Mucosa of rectum (tissue), 2 donors: ENCODE data around the gene HUWE1.
"Not testable (repeated sequence)": the region's sequence is repeated elsewhere in the genome, so short reads cannot be mapped to it uniquely, and the experiment has no call there.

Experiments used
- H3K27ac ChIP-seq, 2 donors: one replicate each; pipeline ENCODE4 v1.7.0; 2013; ENCODE audit warnings: inconsistent platforms in 2 of 2, low read depth in 2 of 2, low read length in 2 of 2
- H3K27me3 ChIP-seq, 2 donors: one replicate each; pipeline ENCODE4 v1.7.0; 2013; ENCODE audit warnings: low read length in 2 of 2; ENCODE audit not compliant: control insufficient read depth in 2 of 2, insufficient read depth in 2 of 2
- H3K36me3 ChIP-seq, 2 donors: one replicate each; pipeline ENCODE4 v1.7.0; 2013; ENCODE audit warnings: low read length in 2 of 2; ENCODE audit not compliant: control insufficient read depth in 2 of 2, insufficient read depth in 2 of 2
- H3K4me1 ChIP-seq, 2 donors: one replicate each; pipeline ENCODE4 v1.7.0; 2013; ENCODE audit warnings: low read length in 2 of 2, mild to moderate bottlenecking in 1 of 2; ENCODE audit not compliant: control insufficient read depth in 2 of 2, insufficient read depth in 2 of 2
- H3K4me3 ChIP-seq, 2 donors: one replicate each; pipeline ENCODE4 v1.7.0; 2013; ENCODE audit warnings: low read length in 2 of 2
- H3K9ac ChIP-seq, 2 donors: one replicate each; pipeline ENCODE4 v1.7.0; 2013; ENCODE audit warnings: low read length in 2 of 2, low read depth in 1 of 2, mild to moderate bottlenecking in 1 of 2
- H3K9me3 ChIP-seq, 2 donors: one replicate each; pipeline ENCODE4 v1.7.0; 2013; ENCODE audit warnings: low read length in 2 of 2; ENCODE audit not compliant: control insufficient read depth in 2 of 2
- donor health status: healthy.
- donor health status: Normal muscosa, but diverticular disease.

The HUWE1 gene

DNA sequence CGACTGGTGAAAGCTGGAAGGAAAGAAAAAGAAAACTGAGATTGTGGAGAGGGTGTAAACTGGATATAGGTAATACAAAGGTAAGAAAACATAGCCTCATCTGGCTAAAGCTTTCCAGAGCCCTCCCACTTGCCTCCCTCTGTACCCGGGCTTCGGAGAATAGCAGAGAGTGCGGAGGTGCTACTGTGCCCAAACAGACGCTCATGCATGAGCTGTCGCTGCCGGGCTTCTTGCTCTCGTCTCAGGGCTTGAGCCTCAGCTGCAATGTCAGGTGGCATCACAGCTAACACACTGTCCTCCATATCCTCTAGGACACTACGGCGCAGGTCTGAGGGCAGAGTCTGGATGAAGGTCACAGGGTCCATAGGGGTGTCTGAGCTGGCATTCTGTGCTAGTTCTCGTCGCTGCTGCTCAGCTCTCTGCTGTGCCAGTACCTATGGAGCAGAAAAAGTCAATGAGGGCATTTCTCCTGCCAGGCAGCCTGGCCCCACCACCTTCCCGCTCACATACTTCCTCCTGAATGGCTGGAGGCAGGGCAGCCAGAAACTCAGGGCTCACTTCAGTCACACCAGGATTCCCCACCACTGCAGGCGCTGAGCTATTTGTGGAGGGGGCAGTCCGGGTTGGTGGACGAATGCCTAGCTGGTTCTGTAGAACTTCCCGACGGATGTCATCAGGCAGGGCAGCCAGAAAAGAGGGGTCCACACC, 135.6 kb downstream of the HUWE1 start:
- Histone ChIP-seq H3K9ac (no peak overlapping the region), H3K4me3 (no peak overlapping the region), H3K36me3 (peaks cover 54 to 74% of the 10 kb centered on the region in 2 donors), H3K4me1 (no peaks in the 10 kb centered on the region), H3K27ac (no peak overlapping the region), H3K9me3 (no peaks in the 10 kb centered on the region), H3K27me3 (peaks cover 4 to 9% of the 10 kb centered on the region in 2 donors)

- Histone ChIP-seq H3K27me3 (peaks cover 4 to 15% of the 10 kb centered on the region in 2 donors), H3K27ac (no peak overlapping the region), H3K4me3 (no peak overlapping the region), H3K4me1 (no peaks in the 10 kb centered on the region), H3K9me3 (no peaks in the 10 kb centered on the region), H3K9ac (no peak overlapping the region), H3K36me3 (peaks cover 63 to 83% of the 10 kb centered on the region in 2 donors)
Measured at GRCh38 chrX:53547668-53548067, 138.9 kb downstream of the HUWE1 start.

DNA sequence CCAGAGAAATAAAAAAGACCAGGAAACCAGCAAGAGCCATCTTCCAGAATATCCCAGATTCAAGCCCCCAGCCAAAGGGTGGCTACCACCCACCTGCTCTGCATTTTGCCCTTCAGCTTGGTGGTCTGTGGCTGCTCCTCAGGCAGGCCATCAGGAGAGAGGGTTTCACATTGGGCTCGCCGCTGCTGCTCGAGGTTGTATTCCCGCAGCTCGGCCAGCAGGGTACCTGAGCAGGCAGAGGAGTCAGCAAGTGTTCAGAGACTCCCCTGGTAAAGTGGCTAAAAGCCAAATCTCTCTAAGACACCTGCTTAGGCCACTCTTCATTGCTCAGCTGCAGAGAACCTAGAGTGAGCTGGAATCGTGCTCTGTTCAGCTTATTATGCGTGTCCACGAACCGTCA, 141.6 kb downstream of the HUWE1 start:
- H3K4me1 ChIP-seq, result no peaks in the 10 kb centered on the region
- H3K4me3 ChIP-seq, result no peak overlapping the region
- H3K36me3 ChIP-seq, result peaks cover 53 to 73% of the 10 kb centered on the region in 2 donors
- no peaks in the 10 kb centered on the region for H3K9me3 ChIP-seq
- peaks cover 0 to 13% of the 10 kb centered on the region in 2 donors for H3K27me3 ChIP-seq
- no peak overlapping the region for H3K27ac ChIP-seq
- H3K9ac ChIP-seq, result no peak overlapping the region

DNA sequence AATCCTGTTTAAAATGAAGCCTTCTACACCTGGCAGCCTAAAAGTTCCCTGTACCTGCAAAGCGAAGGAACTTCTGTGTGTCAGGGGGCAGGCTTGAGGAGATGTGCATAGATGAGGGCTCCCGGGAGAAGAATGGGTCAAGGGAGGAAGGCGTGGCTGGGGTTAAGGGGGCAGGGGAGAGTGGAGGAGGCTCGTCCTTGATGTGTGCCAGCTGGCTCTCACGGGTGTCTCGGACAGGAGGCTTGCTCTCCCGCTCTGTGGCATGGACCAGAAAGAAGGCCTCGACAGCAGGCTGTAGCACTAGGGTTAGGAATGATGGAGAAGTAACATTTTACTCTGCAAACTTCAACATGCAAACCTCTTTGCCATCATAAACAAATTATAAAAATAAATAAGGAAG, 147.7 kb downstream of the HUWE1 start:
- Histone ChIP-seq H3K9ac (no peak overlapping the region), H3K4me3 (no peak overlapping the region), H3K9me3 (no peaks in the 10 kb centered on the region), H3K4me1 (no peaks in the 10 kb centered on the region), H3K27me3 (peaks cover 0 to 4% of the 10 kb centered on the region in 2 donors), H3K27ac (no peak overlapping the region), H3K36me3 (peaks cover 57 to 65% of the 10 kb centered on the region in 2 donors)

DNA sequence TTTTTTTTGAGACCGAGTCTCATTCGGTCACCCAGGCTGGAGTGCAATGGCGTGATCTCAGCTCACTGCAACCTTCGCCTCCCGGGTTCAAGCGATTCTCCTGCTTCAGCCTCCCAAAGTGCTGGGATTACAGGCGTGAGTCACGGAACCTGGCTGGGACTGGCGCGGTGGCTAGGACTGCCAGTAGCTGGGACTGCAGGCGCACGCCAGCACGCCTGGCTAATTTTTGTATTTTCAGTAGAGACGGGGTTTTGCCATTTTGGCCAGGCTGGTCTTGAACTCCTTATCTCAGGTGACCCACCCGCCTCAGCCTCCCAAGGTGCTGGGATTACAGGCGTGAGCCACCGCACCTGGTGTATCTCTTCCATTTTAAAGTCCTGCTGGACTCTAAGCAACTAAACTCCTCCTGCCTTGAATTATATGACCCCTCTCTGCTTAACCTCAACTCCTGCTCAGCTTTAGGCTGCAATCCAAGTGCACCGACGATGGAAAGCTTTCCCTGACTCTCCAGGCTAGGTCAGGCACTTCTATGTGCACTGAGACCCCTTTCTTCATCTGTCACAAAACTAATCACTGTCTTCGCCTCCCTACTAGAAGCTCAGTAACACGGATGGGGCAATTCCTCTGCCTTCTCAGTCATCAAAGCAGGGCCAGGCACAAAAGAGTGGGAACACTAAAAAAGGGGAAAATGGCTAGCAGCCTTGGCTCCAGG, 155.1 kb downstream of the HUWE1 start:
- not testable (repeated sequence) for H3K4me3 ChIP-seq, H3K9me3 ChIP-seq, H3K27me3 ChIP-seq, H3K27ac ChIP-seq, H3K9ac ChIP-seq, H3K4me1 ChIP-seq
- H3K36me3 ChIP-seq, result peaks cover 27 to 30% of the 10 kb centered on the region in 2 donors

GRCh38 chrX:53526999-53527398, 159.5 kb downstream of the HUWE1 start:
- Histone ChIP-seq H3K36me3 (no peaks in the 10 kb centered on the region), H3K27me3 (peaks cover 0 to 2% of the 10 kb centered on the region in 2 donors), H3K27ac (no peak overlapping the region), H3K4me1 (no peaks in the 10 kb centered on the region), H3K4me3 (no peak overlapping the region), H3K9me3 (no peaks in the 10 kb centered on the region), H3K9ac (no peak overlapping the region)

- no peaks in the 10 kb centered on the region for H3K9me3 ChIP-seq
- no peak overlapping the region for H3K9ac ChIP-seq
- H3K27me3 ChIP-seq, result peaks cover 0 to 4% of the 10 kb centered on the region in 2 donors
- H3K27ac ChIP-seq, result no peak overlapping the region
- H3K4me1 ChIP-seq, result no peaks in the 10 kb centered on the region
- H3K36me3 ChIP-seq, result no peaks in the 10 kb centered on the region
- no peak overlapping the region for H3K4me3 ChIP-seq
Measured at GRCh38 chrX:53511322-53511721, 175.2 kb downstream of the HUWE1 start.

DNA sequence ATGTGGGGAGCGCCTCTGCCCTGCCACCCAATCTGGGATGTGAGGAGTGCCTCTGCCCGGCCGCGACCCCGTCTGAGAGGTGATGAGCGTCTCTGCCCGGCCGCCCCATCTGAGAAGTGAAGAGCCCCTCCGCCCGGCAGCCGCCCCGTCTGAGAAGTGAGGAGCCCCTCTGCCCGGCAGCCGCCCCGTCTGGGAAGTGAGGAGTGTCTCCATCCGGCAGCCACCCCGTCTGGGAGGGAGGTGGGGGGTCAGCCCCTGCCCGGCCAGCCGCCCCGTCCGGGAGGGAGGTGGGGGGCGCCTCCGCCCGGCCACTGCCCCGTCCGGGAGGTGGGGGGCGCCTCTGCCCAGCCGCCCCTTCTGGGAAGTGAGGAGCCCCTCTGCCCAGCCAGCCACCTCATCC, 182.5 kb downstream of the HUWE1 start:
- H3K36me3 ChIP-seq, H3K27ac ChIP-seq, H3K9ac ChIP-seq, H3K9me3 ChIP-seq, H3K27me3 ChIP-seq, H3K4me1 ChIP-seq, H3K4me3 ChIP-seq: not testable (repeated sequence)

DNA sequence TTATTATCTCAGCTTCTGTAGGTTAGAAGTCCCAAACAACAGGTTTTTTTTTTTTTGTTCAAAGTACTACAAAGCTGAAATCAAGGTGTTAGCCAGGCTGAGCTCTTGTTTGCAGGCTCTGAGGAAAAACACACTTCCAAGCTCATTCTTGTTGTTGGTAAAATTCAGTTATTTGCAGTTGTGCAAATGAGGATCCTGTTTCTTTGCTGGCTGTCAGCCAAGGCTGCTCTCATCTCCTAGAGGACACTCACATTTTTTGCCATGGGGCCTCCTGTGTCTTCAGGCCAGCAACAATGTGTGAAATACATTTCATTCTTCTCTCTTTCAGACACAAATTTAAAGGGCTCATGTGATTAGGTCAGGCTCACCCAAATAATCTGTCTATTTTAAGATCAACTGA, 192.1 kb downstream of the HUWE1 start:
- Histone ChIP-seq H3K9ac (no peak overlapping the region), H3K36me3 (no peaks in the 10 kb centered on the region), H3K27me3 (peaks cover 0 to 4% of the 10 kb centered on the region in 2 donors), H3K4me1 (no peaks in the 10 kb centered on the region), H3K27ac (no peak overlapping the region), H3K4me3 (no peak overlapping the region), H3K9me3 (no peaks in the 10 kb centered on the region)

DNA sequence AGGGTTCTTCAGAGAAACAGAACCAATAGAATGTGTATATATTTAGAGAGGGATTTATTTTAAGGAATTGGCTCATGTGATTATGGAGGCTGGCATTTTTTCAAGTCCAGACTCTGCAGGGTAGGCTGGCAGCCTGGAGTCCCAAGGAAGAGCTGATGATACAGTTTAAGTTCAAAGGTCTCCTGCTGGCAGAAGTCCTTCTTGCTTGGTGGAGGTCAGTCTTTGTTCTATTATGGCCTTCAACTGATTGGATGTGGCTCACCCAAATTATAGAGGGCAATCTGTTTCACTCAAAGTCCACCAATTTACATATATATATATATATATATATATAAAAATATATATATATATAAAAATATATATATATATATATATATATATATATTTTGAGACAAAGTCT, 200.2 kb downstream of the HUWE1 start:
- Histone ChIP-seq H3K4me1 (peaks cover 0 to 3% of the 10 kb centered on the region in 2 donors), H3K9ac (no peak overlapping the region), H3K27ac (no peak overlapping the region), H3K9me3 (no peaks in the 10 kb centered on the region), H3K36me3 (no peaks in the 10 kb centered on the region), H3K27me3 (peaks cover 5 to 15% of the 10 kb centered on the region in 2 donors), H3K4me3 (no peak overlapping the region)
